HCT116 (cell line): ENCODE data around the gene CCDC92B. TPM values are rescaled to one million over a fixed set of nuclear protein-coding genes. Genes with fewer than 3 reads are reported as not detected.

Source experiments
- ATAC-seq: fragments of 200-7000 bp; cut with Tn5 transposase; 2 replicates; pipeline ENCODE4 v1.9.1; 2020; ENCODE audit warnings: mild to moderate bottlenecking, moderate library complexity
- BruUV-seq: library from RNA; stranded (reverse); fragments of 400-500 nt; replicated peaks from 2 replicates; lab custom pipeline; 2021; lab: Mats Ljungman, UMichigan
- CTCF ChIA-PET: fragments of 300-600 bp; sonication (Branson Sonifier 250); formaldehyde crosslinking; loops from one replicate; lab custom pipeline; 2021; ENCODE audit warnings: antibody characterized with exemption; lab: Charles Lee
- POLR2A ChIA-PET: fragments of 300-600, 350-600 bp; sonication (Branson Sonifier 250); formaldehyde crosslinking; loops from one replicate; lab custom pipeline; 2021; ENCODE audit warnings: antibody characterized with exemption; lab: Charles Lee
- RAD21 ChIA-PET, 2 experiments: fragments of 300-600 bp; sonication (Branson Sonifier 250); formaldehyde crosslinking; loops; one replicate each; lab custom pipeline; 2023; ENCODE audit warnings: low total read pairs in 2 of 2; ENCODE audit not compliant: uncharacterized antibody in 2 of 2, unreplicated experiment in 2 of 2, low non-redundant PET in 1 of 2; lab: Charles Lee
- DNase-seq: peaks from one replicate; pipeline ENCODE4 v3.0.0-alpha.2; 2010; ENCODE audit warnings: low read depth, low spot score
- H2AFZ ChIP-seq: fragments of 200-600 bp; shearing (Covaris generic), sonication (generic); 2 replicates; pipeline ENCODE4 v1.6.1; 2017; ENCODE audit warnings: low read depth, mixed run types, mixed read lengths, antibody characterized with exemption, low read length; ENCODE audit not compliant: poor library complexity, severe bottlenecking
- H3K27ac ChIP-seq: 2 replicates; pipeline ENCODE4 v1.5.1; 2012; ENCODE audit warnings: low read depth, low read length
- H3K27me3 ChIP-seq: fragments of 200-600 bp; sonication (generic); 2 replicates; pipeline ENCODE4 v1.6.1; 2016; ENCODE audit warnings: mixed run types, low read length, mixed read lengths; ENCODE audit not compliant: insufficient read depth
- H3K36me3 ChIP-seq, 2 experiments: fragments of 200-500 bp in 1 of 2; fragments of 200-600 bp in 1 of 2; sonication (Bioruptor generic) in 1 of 2; sonication (generic) in 1 of 2; 2 replicates each; pipeline versions ENCODE4 v1.5.1 to v1.6.1; 2014 to 2016; ENCODE audit warnings: low read length in 2 of 2, inconsistent platforms in 1 of 2, mixed read lengths in 1 of 2, mixed run types in 1 of 2; ENCODE audit not compliant: insufficient read depth in 2 of 2, control insufficient read depth in 1 of 2
- H3K4me1 ChIP-seq, 2 experiments: fragments of 200-600 bp in 1 of 2; sonication (generic) in 1 of 2; 2 replicates each; pipeline versions ENCODE4 v1.5.1 to v1.6.1; 2012 to 2017; ENCODE audit warnings: low read length in 2 of 2, inconsistent platforms in 1 of 2, mild to moderate bottlenecking in 1 of 2, mixed read lengths in 1 of 2, mixed run types in 1 of 2, moderate library complexity in 1 of 2; ENCODE audit not compliant: insufficient read depth in 2 of 2, control insufficient read depth in 1 of 2
- H3K4me2 ChIP-seq: fragments of 200-600 bp; sonication (generic); 2 replicates; pipeline ENCODE4 v1.6.1; 2017; ENCODE audit warnings: mixed run types, low read length, mixed read lengths
- H3K4me3 ChIP-seq, 2 experiments: fragments of 200-600 bp in 1 of 2; sonication (generic) in 1 of 2; replicated peaks in 1 of 2; 2 replicates each; pipeline ENCODE4 v1.5.1; 2011 to 2016; ENCODE audit warnings: low read length in 2 of 2, control low read depth in 1 of 2, low read depth in 1 of 2, mild to moderate bottlenecking in 1 of 2, mixed read lengths in 1 of 2, mixed run types in 1 of 2
- H3K79me2 ChIP-seq: fragments of 200-600 bp; sonication (generic); 2 replicates; pipeline ENCODE4 v1.6.1; 2017; ENCODE audit warnings: mild to moderate bottlenecking, mixed run types, low read length, moderate library complexity, mixed read lengths; ENCODE audit not compliant: insufficient read depth
- H3K9ac ChIP-seq: fragments of 200-600 bp; sonication (generic); 2 replicates; pipeline ENCODE4 v1.6.1; 2016; ENCODE audit warnings: low read length, mixed read lengths
- H3K9me2 ChIP-seq: fragments of 200-600 bp; sonication (generic), shearing (Covaris generic); 2 replicates; pipeline ENCODE4 v1.6.1; 2017; ENCODE audit warnings: mixed run types, mild to moderate bottlenecking, moderate library complexity; ENCODE audit not compliant: insufficient read depth
- H3K9me3 ChIP-seq, 2 experiments: fragments of 200-500 bp in 1 of 2; fragments of 200-600 bp in 1 of 2; sonication (Bioruptor generic) in 1 of 2; sonication (generic) in 1 of 2; 2 replicates each; pipeline ENCODE4 v1.6.1; 2014 to 2017; ENCODE audit warnings: low read length in 2 of 2, mixed read lengths in 2 of 2, inconsistent platforms in 1 of 2, low read depth in 1 of 2, mild to moderate bottlenecking in 1 of 2, mixed run types in 1 of 2, moderate library complexity in 1 of 2; ENCODE audit not compliant: control insufficient read depth in 1 of 2, insufficient read depth in 1 of 2
- H4K20me1 ChIP-seq: fragments of 200-600 bp; sonication (generic), shearing (Covaris generic); 2 replicates; pipeline ENCODE4 v1.6.1; 2017; ENCODE audit warnings: mixed run types, mild to moderate bottlenecking, moderate library complexity; ENCODE audit not compliant: insufficient read depth
- CBX3 ChIP-seq: IDR thresholded peaks from 2 replicates; pipeline ENCODE4 v1.6.1; 2012; ENCODE audit warnings: low read depth
- CEBPB ChIP-seq: IDR thresholded peaks from 2 replicates; pipeline ENCODE4 v1.6.1; 2012; ENCODE audit warnings: low read depth
- CTCF ChIP-seq, 3 experiments: fragments of 200-600 bp in 1 of 3; sonication (generic) in 1 of 3; IDR thresholded peaks in 2 of 3; conservative IDR thresholded peaks in 1 of 3; 2 replicates each; pipeline ENCODE4 v1.5.1; 2012 to 2017; ENCODE audit warnings: low read depth in 2 of 3, low read length in 2 of 3, antibody characterized with exemption in 1 of 3, borderline replicate concordance in 1 of 3, control low read depth in 1 of 3, mild to moderate bottlenecking in 1 of 3, mixed read lengths in 1 of 3, mixed run types in 1 of 3, moderate library complexity in 1 of 3; ENCODE audit not compliant: insufficient read depth in 1 of 3
- EGR1 ChIP-seq: IDR thresholded peaks from 2 replicates; pipeline ENCODE4 v1.6.1; 2012; ENCODE audit warnings: low read depth
- EZH2 ChIP-seq: fragments of 200-600 bp; sonication (generic); IDR thresholded peaks from 2 replicates; pipeline ENCODE4 v1.6.1; 2017; ENCODE audit warnings: antibody characterized with exemption, mixed run types
- FOSL1 ChIP-seq: IDR thresholded peaks from 2 replicates; pipeline ENCODE4 v1.6.1; 2012; ENCODE audit warnings: low read depth
- JUND ChIP-seq: IDR thresholded peaks from 2 replicates; pipeline ENCODE4 v1.6.1; 2012
- MAX ChIP-seq: IDR thresholded peaks from 2 replicates; pipeline ENCODE4 v1.6.1; 2012
- POLR2A ChIP-seq: IDR thresholded peaks from 2 replicates; pipeline ENCODE4 v1.7.0; 2011; ENCODE audit warnings: borderline replicate concordance; ENCODE audit not compliant: insufficient read depth, insufficient read length; ENCODE audit errors: extremely low read depth
- RAD21 ChIP-seq: IDR thresholded peaks from 2 replicates; pipeline ENCODE4 v1.6.1; 2012; ENCODE audit warnings: low read depth, mild to moderate bottlenecking
- SP1 ChIP-seq: IDR thresholded peaks from 2 replicates; pipeline ENCODE4 v1.6.1; 2012; ENCODE audit warnings: low read depth
- TCF7L2 ChIP-seq: IDR thresholded peaks from 2 replicates; pipeline ENCODE4 v1.7.0; 2011; ENCODE audit warnings: borderline replicate concordance, inconsistent platforms; ENCODE audit not compliant: insufficient read depth, insufficient read length; ENCODE audit errors: extremely low read depth
- intact Hi-C: fragments of 100-400 bp; cut with micrococcal nuclease; formaldehyde crosslinking; loops from 2 replicates; pipeline ENCODE4 v1.10.0; 2022
- total RNA-seq: library from RNA; stranded (reverse); gene quantifications from one replicate; pipeline ENCODE4 v1.2.1, GENCODE V29; 2021; ENCODE audit not compliant: unreplicated experiment
- TF ChIP-seq, protein P1 (sequence below): IDR thresholded peaks from 2 replicates; pipeline ENCODE4 v1.6.1; 2012

The CCDC92B gene
- total RNA-seq, 1 experiment from 2014 or later: 0.17 TPM

- Histone ChIP-seq H3K9me3 (no peaks in the 10 kb centered on the region), H3K27ac (no peak overlapping the region), H3K4me2 (no peak overlapping the region), H3K79me2 (no peaks in the 10 kb centered on the region), H3K36me3 (no peaks in the 10 kb centered on the region), H3K9me2 (no peaks in the 10 kb centered on the region), H3K9ac (no peak overlapping the region), H3K4me3 (no peak overlapping the region), H3K27me3 (peaks cover 11% of the 10 kb centered on the region; the same call in 1 of the 2 replicates), H2AFZ (no peak overlapping the region), H4K20me1 (no peaks in the 10 kb centered on the region), H3K4me1 (peaks cover 2 to 3% of the 10 kb centered on the region in 2 experiments; a peak in 1 of 4 replicates)
- DNase-seq (no peak), ATAC-seq (no peak)
- TF ChIP-seq FOSL1 (no peak), RAD21 (no peak), POLR2A (no peak), EZH2 (no peak), CEBPB (no peak), CTCF (IDR thresholded peaks at IDR 0.05 in 2 of 3, conservative IDR thresholded peaks at IDR 0.05 in 1 of 3; ENCODE audit: borderline replicate concordance in 1 of 3, insufficient read depth in 1 of 3, low read depth in 2 of 3, low read length in 2 of 3) (no peak), SP1 (no peak), TCF7L2 (no peak), EGR1 (no peak), CBX3 (no peak), MAX (no peak), JUND (no peak)
- TF ChIP-seq, protein P1, sequence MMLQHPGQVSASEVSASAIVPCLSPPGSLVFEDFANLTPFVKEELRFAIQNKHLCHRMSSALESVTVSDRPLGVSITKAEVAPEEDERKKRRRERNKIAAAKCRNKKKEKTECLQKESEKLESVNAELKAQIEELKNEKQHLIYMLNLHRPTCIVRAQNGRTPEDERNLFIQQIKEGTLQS: no peak
- intact Hi-C loops: no loop called here
- BruUV-seq: no TSS peak
- CTCF ChIA-PET: no interaction called here
- RAD21 ChIA-PET: no interaction called here
- POLR2A ChIA-PET: no interaction called here
These were observed 4.0 kb downstream of the CCDC92B start for GRCh38 chr17:2745317-2746037.
